K562 (cell line): Measurements from ENCODE around the gene PIGK. TPM values are rescaled to one million over a fixed set of nuclear protein-coding genes. Genes with fewer than 3 reads are reported as not detected.
A peak's percentile ranks its signal among the peaks of the same experiment; 100 is the strongest.

ENCODE experiments used
- ATAC-seq: fragments of 200-7000 bp; cut with Tn5 transposase; 3 replicates; pipeline ENCODE4 v1.9.1; 2020; ENCODE audit warnings: moderate library complexity
- BruUV-seq: library from RNA; stranded (reverse); fragments of 400-500 nt; replicated peaks from 2 replicates; lab custom pipeline; 2021; lab: Mats Ljungman, UMichigan
- CTCF ChIA-PET: fragments of 300-600 bp; formaldehyde crosslinking; extraction: SDS; loops from one replicate; lab custom pipeline; 2021; ENCODE audit warnings: low intra/inter-chr PET ratio; lab: Yijun Ruan, JAX
- POLR2A ChIA-PET: fragments of 300-600, 350-650 bp; sonication (Branson Sonifier 250); formaldehyde crosslinking; extraction: SDS; loops from one replicate; lab custom pipeline; 2021; ENCODE audit warnings: antibody characterized with exemption, inconsistent platforms; lab: Yijun Ruan, JAX
- DNase-seq, 4 experiments: peaks; one replicate each; pipeline versions ENCODE4 v3.0.0 to v3.0.0-alpha.2; 2011 to 2018; ENCODE audit warnings: low spot score in 3 of 4, mixed read lengths in 3 of 4; ENCODE audit errors: extremely low read depth in 1 of 4
- FAIRE-seq: peaks from 2 replicates; lab custom pipeline; 2011; peaks lifted over from hg19 to GRCh38; lab: Jason Lieb, UNC
- H2AFZ ChIP-seq: 2 replicates; pipeline ENCODE4 v1.6.0; 2011; ENCODE audit warnings: low read depth, low read length, control low read depth, inconsistent platforms
- H3K27ac ChIP-seq: fragments of 200-600 bp; 3 replicates; pipeline ENCODE4 v1.8.0; 2011; ENCODE audit warnings: low read depth, mild to moderate bottlenecking, control low read depth, inconsistent platforms, low read length, moderate library complexity, mixed read lengths; ENCODE audit errors: extremely low read depth
- H3K27me3 ChIP-seq, 2 experiments: fragments of 300-600 bp in 1 of 2; 2 replicates in 1 of 2; 3 replicates in 1 of 2; pipeline versions ENCODE4 v1.6.0 to v1.8.0; 2011; ENCODE audit warnings: inconsistent platforms in 2 of 2, low read length in 2 of 2, mild to moderate bottlenecking in 1 of 2, mixed read lengths in 1 of 2, moderate library complexity in 1 of 2; ENCODE audit not compliant: control insufficient read depth in 2 of 2, insufficient read depth in 2 of 2
- H3K36me3 ChIP-seq: fragments of 300-600 bp; 3 replicates; pipeline ENCODE4 v1.8.0; 2011; ENCODE audit warnings: mild to moderate bottlenecking, low read length, inconsistent platforms; ENCODE audit not compliant: control insufficient read depth, insufficient read depth
- H3K4me1 ChIP-seq, 2 experiments: fragments of 200-600 bp in 1 of 2; replicated peaks in 1 of 2; 2 replicates in 1 of 2; 3 replicates in 1 of 2; pipeline versions ENCODE4 v1.5.1 to v1.8.0; 2011; ENCODE audit warnings: inconsistent platforms in 2 of 2, low read length in 2 of 2, mild to moderate bottlenecking in 1 of 2, mixed read lengths in 1 of 2, moderate library complexity in 1 of 2; ENCODE audit not compliant: control insufficient read depth in 2 of 2, insufficient read depth in 2 of 2
- H3K4me2 ChIP-seq: 2 replicates; pipeline ENCODE4 v1.6.1; 2011; ENCODE audit warnings: low read length, control low read depth, inconsistent platforms, mixed read lengths; ENCODE audit not compliant: insufficient read depth
- H3K4me3 ChIP-seq: fragments of 200-600 bp; sonication (generic), shearing (Covaris generic); 2 replicates; pipeline ENCODE4 v1.5.1; 2016; ENCODE audit warnings: control low read depth, inconsistent platforms
- H3K79me2 ChIP-seq: fragments of 200-600 bp; 3 replicates; pipeline ENCODE4 v1.8.0; 2011; ENCODE audit warnings: low read length, inconsistent platforms; ENCODE audit not compliant: control insufficient read depth, insufficient read depth
- H3K9ac ChIP-seq, 2 experiments: 2 replicates each; pipeline versions ENCODE4 v1.6.0 to v1.6.1; 2011; ENCODE audit warnings: low read depth in 2 of 2, low read length in 2 of 2, control low read depth in 1 of 2, inconsistent platforms in 1 of 2, mild to moderate bottlenecking in 1 of 2, mixed read lengths in 1 of 2; ENCODE audit not compliant: insufficient read depth in 1 of 2
- H3K9me1 ChIP-seq: one replicate; pipeline ENCODE4 v1.6.0; 2011; ENCODE audit warnings: inconsistent platforms, mild to moderate bottlenecking, low read length, moderate library complexity; ENCODE audit not compliant: control insufficient read depth, insufficient read depth
- H3K9me3 ChIP-seq: replicated peaks from 2 replicates; pipeline ENCODE4 v1.5.1; 2011; ENCODE audit warnings: low read depth, low read length, inconsistent platforms; ENCODE audit not compliant: control insufficient read depth, insufficient read depth
- H4K20me1 ChIP-seq: replicated peaks from 2 replicates; pipeline ENCODE4 v1.6.1; 2011; ENCODE audit warnings: low read length, inconsistent platforms, mixed read lengths; ENCODE audit not compliant: control insufficient read depth, insufficient read depth
- LARP7 ChIP-seq: fragments of 450-650 bp; IDR thresholded peaks from 2 replicates; pipeline ENCODE4 v1.6.1; 2016
- RAD21 ChIP-seq, 2 experiments: fragments of 250-450 bp in 1 of 2; fragments of 450-650 bp in 1 of 2; sonication (Bioruptor Pico) in 1 of 2; formaldehyde crosslinking in 1 of 2; IDR thresholded peaks in 1 of 2; conservative IDR thresholded peaks in 1 of 2; 2 replicates each; pipeline versions ENCODE4 v1.4.0 to v1.8.0; 2020 to 2022; ENCODE audit warnings: mild to moderate bottlenecking in 2 of 2, moderate library complexity in 1 of 2
- SMC3 ChIP-seq: conservative IDR thresholded peaks from 2 replicates; pipeline ENCODE4 v1.6.1; 2011; ENCODE audit warnings: low read depth, low read length, improper control_type of control experiment; ENCODE audit not compliant: insufficient read depth
- WGBS: fragments of 100-300 bp; shearing (Covaris generic); methylation state at CpG from one replicate; pipeline ENCODE4 v1.1.6; 2016; ENCODE audit warnings: low coverage, mixed read lengths; ENCODE audit not compliant: insufficient coverage; ENCODE audit errors: missing lambda C conversion rate; 5-methylcytosine and 5-hydroxymethylcytosine counted together
- in situ Hi-C: fragments of 300-500 bp; cut with MboI; formaldehyde crosslinking; loops from 4 replicates; pipeline ENCODE4 v1.15.0; 2018; ENCODE audit warnings: inconsistent platforms, mixed read lengths
- intact Hi-C: fragments of 100-400 bp; cut with micrococcal nuclease; formaldehyde crosslinking; loops from 2 replicates; pipeline ENCODE4 v1.14.2; 2022
- polyA plus RNA-seq, 8 experiments: library from polyadenylated mRNA; depleted of rRNA in 4 of 8; stranded (reverse) in 5 of 8; unstranded in 3 of 8; fragments of >200 nt; fragmentation: Nextera tagmentation in 2 of 8; fragmentation: Illumina TruSeq in 1 of 8; extraction: Ambion mirVana in 2 of 8; extraction: Trizol in 1 of 8; gene quantifications; 2 replicates each; pipeline versions ENCODE4 v1.2.1 to v1.2.3, GENCODE V29; 2011 to 2014; ENCODE audit warnings: inconsistent platforms in 1 of 8, missing spikeins in 1 of 8
- total RNA-seq, 7 experiments: library from RNA; depleted of rRNA in 6 of 7; stranded (reverse); fragments of >200 nt in 6 of 7; fragmentation: Illumina TruSeq in 2 of 7; extraction: Trizol in 2 of 7; gene quantifications; 2 replicates each; pipeline versions ENCODE4 v1.2.1 to v1.2.3, GENCODE V29; 2011 to 2021; ENCODE audit warnings: low replicate concordance in 1 of 7
- TF ChIP-seq, protein P1 (sequence below): fragments of 250-450 bp; sonication (Bioruptor Pico); IDR thresholded peaks from 2 replicates; pipeline ENCODE4 v1.4.0; 2020; ENCODE audit warnings: mild to moderate bottlenecking
- TF ChIP-seq, protein P2 (sequence below), 3 experiments: IDR thresholded peaks in 2 of 3; conservative IDR thresholded peaks in 1 of 3; 2 replicates each; pipeline ENCODE4 v1.5.1; 2011 to 2012; ENCODE audit warnings: low read length in 3 of 3, mild to moderate bottlenecking in 3 of 3, control low read depth in 2 of 3, improper control_type of control experiment in 1 of 3, inconsistent platforms in 1 of 3, low read depth in 1 of 3, mixed read lengths in 1 of 3, moderate library complexity in 1 of 3; ENCODE audit not compliant: insufficient read depth in 2 of 3

The PIGK gene
- total and polyA plus RNA-seq, 9 of the 15 experiments (the other 6 are each of a cell fraction or from before 2014, with no cell fraction given), result 15.7 to 59.5 (median 29.9) TPM

- no peak for TF ChIP-seq SMC3
- no peak for TF ChIP-seq LARP7
- TF ChIP-seq, all 486 proteins: peak for 0
Observed at GRCh38 chr1:77085109-77085508, 134.1 kb downstream of the PIGK start (continued).

GRCh38 chr1:77084457-77084856 is 134.8 kb downstream of the PIGK start:
- intact Hi-C loops (no loop called here), in situ Hi-C loops (no loop called here)
- Histone ChIP-seq H3K27me3 (no peaks in the 10 kb centered on the region), H3K4me1 (no peaks in the 10 kb centered on the region), H3K4me3 (no peak overlapping the region), H3K27ac (no peak overlapping the region), H2AFZ (no peak overlapping the region), H3K9me1 (no peaks in the 10 kb centered on the region), H4K20me1 (no peaks in the 10 kb centered on the region), H3K36me3 (no peaks in the 10 kb centered on the region), H3K9me3 (no peaks in the 10 kb centered on the region), H3K9ac (no peak overlapping the region), H3K79me2 (no peaks in the 10 kb centered on the region), H3K4me2 (no peak overlapping the region)
- CTCF ChIA-PET, result no interaction called here
- FAIRE-seq (no peak), ATAC-seq (peak; percentile 68), DNase-seq (no peak)
- 0% methylated on average over 2 of the region's 2 CpGs for WGBS
- peak in 1 of 2 experiments; percentile 14; a peak in 1 of 4 replicates for TF ChIP-seq RAD21 (CRISPR knock-in tag; conservative IDR thresholded peaks at IDR 0.05 in 1 of 2, IDR thresholded peaks at IDR 0.05 in 1 of 2)
- TF ChIP-seq, protein P1, sequence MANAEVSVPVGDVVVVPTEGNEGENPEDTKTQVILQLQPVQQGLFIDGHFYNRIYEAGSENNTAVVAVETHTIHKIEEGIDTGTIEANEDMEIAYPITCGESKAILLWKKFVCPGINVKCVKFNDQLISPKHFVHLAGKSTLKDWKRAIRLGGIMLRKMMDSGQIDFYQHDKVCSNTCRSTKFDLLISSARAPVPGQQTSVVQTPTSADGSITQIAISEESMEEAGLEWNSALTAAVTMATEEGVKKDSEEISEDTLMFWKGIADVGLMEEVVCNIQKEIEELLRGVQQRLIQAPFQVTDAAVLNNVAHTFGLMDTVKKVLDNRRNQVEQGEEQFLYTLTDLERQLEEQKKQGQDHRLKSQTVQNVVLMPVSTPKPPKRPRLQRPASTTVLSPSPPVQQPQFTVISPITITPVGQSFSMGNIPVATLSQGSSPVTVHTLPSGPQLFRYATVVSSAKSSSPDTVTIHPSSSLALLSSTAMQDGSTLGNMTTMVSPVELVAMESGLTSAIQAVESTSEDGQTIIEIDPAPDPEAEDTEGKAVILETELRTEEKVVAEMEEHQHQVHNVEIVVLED (CRISPR knock-in tag), result no peak
- TF ChIP-seq, protein P2, sequence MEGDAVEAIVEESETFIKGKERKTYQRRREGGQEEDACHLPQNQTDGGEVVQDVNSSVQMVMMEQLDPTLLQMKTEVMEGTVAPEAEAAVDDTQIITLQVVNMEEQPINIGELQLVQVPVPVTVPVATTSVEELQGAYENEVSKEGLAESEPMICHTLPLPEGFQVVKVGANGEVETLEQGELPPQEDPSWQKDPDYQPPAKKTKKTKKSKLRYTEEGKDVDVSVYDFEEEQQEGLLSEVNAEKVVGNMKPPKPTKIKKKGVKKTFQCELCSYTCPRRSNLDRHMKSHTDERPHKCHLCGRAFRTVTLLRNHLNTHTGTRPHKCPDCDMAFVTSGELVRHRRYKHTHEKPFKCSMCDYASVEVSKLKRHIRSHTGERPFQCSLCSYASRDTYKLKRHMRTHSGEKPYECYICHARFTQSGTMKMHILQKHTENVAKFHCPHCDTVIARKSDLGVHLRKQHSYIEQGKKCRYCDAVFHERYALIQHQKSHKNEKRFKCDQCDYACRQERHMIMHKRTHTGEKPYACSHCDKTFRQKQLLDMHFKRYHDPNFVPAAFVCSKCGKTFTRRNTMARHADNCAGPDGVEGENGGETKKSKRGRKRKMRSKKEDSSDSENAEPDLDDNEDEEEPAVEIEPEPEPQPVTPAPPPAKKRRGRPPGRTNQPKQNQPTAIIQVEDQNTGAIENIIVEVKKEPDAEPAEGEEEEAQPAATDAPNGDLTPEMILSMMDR (IDR thresholded peaks at IDR 0.05 in 2 of 3, conservative IDR thresholded peaks at IDR 0.05 in 1 of 3; ENCODE audit: insufficient read depth in 2 of 3, low read depth in 1 of 3, low read length in 3 of 3), result peak; percentile 14 to 50 (median 21); a peak in 3 of 6 replicates
- POLR2A ChIA-PET, result no interaction called here
- no TSS peak for BruUV-seq
